ENCODE results near the gene ANKRD13B. TPM values are rescaled to one million over a fixed set of nuclear protein-coding genes. Genes with fewer than 3 reads are reported as not detected.

Gene ANKRD13B
- total and polyA plus RNA-seq, 2 of the 13 experiments (the other 11 are each of a cell fraction or from before 2014, with no cell fraction given), result 1.7 to 1.8 TPM

DNA sequence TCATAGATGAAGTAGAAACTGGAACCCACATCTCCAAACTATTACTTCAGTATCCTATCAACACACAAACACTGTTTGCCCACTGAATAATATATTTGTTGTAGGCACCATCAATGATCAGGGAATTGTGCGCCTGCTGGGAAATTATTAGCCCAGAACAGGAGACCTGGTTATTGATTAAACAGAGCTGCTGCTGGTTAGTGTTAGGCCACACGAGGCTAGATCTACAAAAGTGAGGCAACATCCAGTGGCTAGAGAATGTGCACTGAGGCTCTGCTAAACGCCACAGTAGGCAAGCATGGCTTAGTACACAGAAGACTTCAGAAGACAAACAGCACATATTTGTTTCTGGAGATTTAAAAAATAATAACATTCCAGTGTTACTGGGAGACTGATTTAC, 37.1 kb upstream of the ANKRD13B start (continued):
- TF ChIP-seq LCORL (IDR thresholded peaks at IDR 0.05) (no peak), LCORL (CRISPR knock-in tag; IDR thresholded peaks at IDR 0.05) (0 out of 2 replicates have a peak, but pooled peaks have one; percentile 35), AKAP8 (CRISPR knock-in tag; IDR thresholded peaks at IDR 0.05) (no peak), U2AF1 (optimal IDR thresholded peaks at IDR 0.05; ENCODE audit: low read depth, low read length) (no peak), EP300 (IDR thresholded peaks at IDR 0.05; ENCODE audit: low read depth in 2 of 2, low read length in 2 of 2) (0 out of 4 replicates have a peak, but pooled peaks of 1 of the 2 experiments have one; percentile 14), EP300 (CRISPR knock-in tag; IDR thresholded peaks at IDR 0.05; ENCODE audit: borderline replicate concordance) (no peak), ZNF17 (CRISPR knock-in tag; IDR thresholded peaks at IDR 0.05) (no peak), DNMT3B (CRISPR knock-in tag; conservative IDR thresholded peaks at IDR 0.05) (0 out of 2 replicates have a peak, but pooled peaks have one; percentile 58), TFDP1 (CRISPR knock-in tag; IDR thresholded peaks at IDR 0.05; ENCODE audit: borderline replicate concordance) (peak; percentile 31; the same call in 1 of the 2 replicates), PPARG (CRISPR knock-in tag; conservative IDR thresholded peaks at IDR 0.05) (0 out of 2 replicates have a peak, but pooled peaks have one; percentile 22), HNF1A (IDR thresholded peaks at IDR 0.05; ENCODE audit: low read depth) (peak; percentile 98), HNF1A (CRISPR knock-in tag; IDR thresholded peaks at IDR 0.05; ENCODE audit: borderline replicate concordance) (peak; percentile 98), SMC3 (IDR thresholded peaks at IDR 0.05; ENCODE audit: low read length) (0 out of 2 replicates have a peak, but pooled peaks have one; percentile 11), REPIN1 (CRISPR knock-in tag; IDR thresholded peaks at IDR 0.05; ENCODE audit: borderline replicate concordance, low read depth) (peak; percentile 47; the same call in 1 of the 2 replicates), ZFP36L1 (CRISPR knock-in tag; IDR thresholded peaks at IDR 0.05) (no peak), HNRNPUL1 (IDR thresholded peaks at IDR 0.05; ENCODE audit: low read depth, low read length) (peak; percentile 89), POGZ (CRISPR knock-in tag; IDR thresholded peaks at IDR 0.05) (0 out of 2 replicates have a peak, but pooled peaks have one; percentile 30), PAXIP1 (CRISPR knock-in tag; conservative IDR thresholded peaks at IDR 0.05) (peak; percentile 73), PAX8 (CRISPR knock-in tag; IDR thresholded peaks at IDR 0.05; ENCODE audit: borderline replicate concordance) (no peak), CEBPG (CRISPR knock-in tag; IDR thresholded peaks at IDR 0.05) (peak; percentile 94)
- TF ChIP-seq, protein P1, sequence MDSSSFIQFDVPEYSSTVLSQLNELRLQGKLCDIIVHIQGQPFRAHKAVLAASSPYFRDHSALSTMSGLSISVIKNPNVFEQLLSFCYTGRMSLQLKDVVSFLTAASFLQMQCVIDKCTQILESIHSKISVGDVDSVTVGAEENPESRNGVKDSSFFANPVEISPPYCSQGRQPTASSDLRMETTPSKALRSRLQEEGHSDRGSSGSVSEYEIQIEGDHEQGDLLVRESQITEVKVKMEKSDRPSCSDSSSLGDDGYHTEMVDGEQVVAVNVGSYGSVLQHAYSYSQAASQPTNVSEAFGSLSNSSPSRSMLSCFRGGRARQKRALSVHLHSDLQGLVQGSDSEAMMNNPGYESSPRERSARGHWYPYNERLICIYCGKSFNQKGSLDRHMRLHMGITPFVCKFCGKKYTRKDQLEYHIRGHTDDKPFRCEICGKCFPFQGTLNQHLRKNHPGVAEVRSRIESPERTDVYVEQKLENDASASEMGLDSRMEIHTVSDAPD (CRISPR knock-in tag; IDR thresholded peaks at IDR 0.05), result peak; percentile 25; the same call in 1 of the 2 replicates

Data from HepG2 (cell line).